ENCODE measurements around the gene AGK.
"Not testable (repeated sequence)": the region's sequence is repeated elsewhere in the genome, so short reads cannot be mapped to it uniquely, and the experiment has no call there.

AGK gene

DNA sequence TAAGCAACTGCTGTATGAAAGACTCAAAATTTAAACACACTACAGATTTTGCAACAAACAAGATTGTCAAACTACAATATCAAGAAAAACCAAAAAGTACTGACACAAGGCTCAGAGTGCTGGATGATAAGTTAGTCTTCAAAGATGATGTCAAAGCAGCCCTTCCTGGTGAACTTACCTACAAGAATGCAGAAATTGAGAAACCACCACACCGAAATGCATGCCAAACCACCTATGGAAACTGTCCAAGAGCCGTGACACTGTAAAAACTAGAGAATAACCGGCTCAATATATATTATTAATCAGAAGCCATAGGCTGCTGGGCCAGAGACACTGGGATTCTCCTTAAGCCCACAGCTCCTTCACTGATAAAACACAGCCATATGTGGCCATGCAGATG lies 125.4 kb downstream of the AGK start:
- in situ Hi-C loops (cut with HindIII; ENCODE audit: low sequenced_read_pairs): no loop called here
- H3K4me3 ChIP-seq (ENCODE audit: low read depth, low read length): no peak overlapping the region
- TF ChIP-seq, protein P1, sequence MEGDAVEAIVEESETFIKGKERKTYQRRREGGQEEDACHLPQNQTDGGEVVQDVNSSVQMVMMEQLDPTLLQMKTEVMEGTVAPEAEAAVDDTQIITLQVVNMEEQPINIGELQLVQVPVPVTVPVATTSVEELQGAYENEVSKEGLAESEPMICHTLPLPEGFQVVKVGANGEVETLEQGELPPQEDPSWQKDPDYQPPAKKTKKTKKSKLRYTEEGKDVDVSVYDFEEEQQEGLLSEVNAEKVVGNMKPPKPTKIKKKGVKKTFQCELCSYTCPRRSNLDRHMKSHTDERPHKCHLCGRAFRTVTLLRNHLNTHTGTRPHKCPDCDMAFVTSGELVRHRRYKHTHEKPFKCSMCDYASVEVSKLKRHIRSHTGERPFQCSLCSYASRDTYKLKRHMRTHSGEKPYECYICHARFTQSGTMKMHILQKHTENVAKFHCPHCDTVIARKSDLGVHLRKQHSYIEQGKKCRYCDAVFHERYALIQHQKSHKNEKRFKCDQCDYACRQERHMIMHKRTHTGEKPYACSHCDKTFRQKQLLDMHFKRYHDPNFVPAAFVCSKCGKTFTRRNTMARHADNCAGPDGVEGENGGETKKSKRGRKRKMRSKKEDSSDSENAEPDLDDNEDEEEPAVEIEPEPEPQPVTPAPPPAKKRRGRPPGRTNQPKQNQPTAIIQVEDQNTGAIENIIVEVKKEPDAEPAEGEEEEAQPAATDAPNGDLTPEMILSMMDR (IDR thresholded peaks at IDR 0.05; ENCODE audit: low read depth, low read length): no peak
- DNase-seq (ENCODE audit: low read depth, low spot score): peak; percentile 55

DNA sequence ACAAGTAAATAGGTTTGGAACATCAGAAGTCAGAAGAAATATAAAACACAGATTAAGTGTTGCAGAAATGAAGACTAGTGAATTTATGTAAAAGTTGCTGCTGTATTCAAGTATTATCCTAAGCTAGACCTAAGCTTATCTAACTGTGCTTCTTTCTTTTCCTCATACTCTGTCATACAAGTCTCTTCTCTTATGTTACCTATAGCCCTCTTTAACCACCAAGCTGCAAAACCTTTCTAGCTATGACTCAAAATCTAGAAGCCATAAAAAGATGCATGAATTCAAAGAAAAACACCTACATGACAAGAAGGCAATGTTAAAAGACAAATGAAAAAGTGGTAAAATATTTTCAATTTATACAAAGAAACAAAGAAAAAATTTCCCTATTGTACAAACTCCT lies 127.8 kb downstream of the AGK start:
- in situ Hi-C loops (cut with HindIII; ENCODE audit: low sequenced_read_pairs): no loop called here
- TF ChIP-seq, protein P1 (IDR thresholded peaks at IDR 0.05; ENCODE audit: low read depth, low read length): no peak
- DNase-seq (ENCODE audit: low read depth, low spot score): no peak
- H3K4me3 ChIP-seq (ENCODE audit: low read depth, low read length): no peak overlapping the region

DNA sequence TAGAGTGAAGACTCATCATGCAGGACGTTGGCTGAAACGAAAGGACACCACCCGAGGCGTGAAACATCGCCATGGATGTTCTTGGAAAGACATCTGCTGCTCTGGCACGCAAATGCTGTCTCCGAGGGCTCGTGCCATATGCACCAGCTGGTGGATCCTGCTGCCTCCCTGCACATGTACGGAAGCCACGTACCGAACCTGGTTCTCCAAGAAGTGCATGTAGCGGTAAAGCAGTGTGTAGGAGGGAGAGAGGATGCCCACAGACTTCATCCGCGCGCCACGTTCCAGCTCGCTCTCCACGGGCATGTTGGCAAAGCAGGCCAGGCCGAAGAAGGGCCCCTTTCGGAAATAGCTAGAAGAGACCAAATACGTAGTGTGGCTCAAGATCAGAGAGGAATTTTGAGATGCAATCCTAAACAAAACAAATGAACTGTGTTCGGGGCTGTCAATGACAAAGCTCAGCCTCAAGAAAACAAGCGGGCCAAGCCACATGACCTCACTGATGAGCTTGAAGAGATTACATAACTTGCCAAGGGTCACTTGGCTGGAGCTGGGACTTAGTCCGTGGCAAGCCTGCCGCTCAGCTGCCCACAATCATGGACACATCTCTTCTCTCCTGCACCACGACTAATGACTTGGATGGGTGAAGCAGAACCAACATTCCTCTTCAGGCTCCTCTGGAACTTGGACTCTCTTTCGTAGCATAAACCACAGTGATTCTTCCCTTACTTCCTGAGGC lies 134.2 kb downstream of the AGK start:
- TF ChIP-seq, protein P1 (IDR thresholded peaks at IDR 0.05; ENCODE audit: low read depth, low read length): no peak
- peak; percentile 29 for DNase-seq (ENCODE audit: low read depth, low spot score)
- H3K4me3 ChIP-seq (ENCODE audit: low read depth, low read length): no peak overlapping the region
- in situ Hi-C loops (cut with HindIII; ENCODE audit: low sequenced_read_pairs): no loop called here

DNA sequence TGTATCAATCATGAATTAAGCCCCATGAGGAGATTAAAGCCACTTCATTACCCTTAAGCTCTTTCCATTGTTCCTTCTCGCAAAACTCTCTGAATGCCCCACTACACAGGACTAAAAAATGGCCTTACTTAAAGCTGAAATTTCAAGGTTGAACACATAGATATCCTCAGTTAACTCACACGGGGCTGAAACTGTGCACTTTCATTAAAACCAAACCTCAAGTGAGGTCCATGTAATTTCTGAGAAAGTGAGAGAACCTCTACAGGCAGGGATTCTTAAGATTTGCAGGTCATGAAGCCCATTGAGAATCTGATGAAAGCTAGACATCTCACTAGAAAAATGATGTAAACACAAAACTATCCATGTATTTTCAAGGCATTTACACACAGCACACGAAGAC lies 134.9 kb downstream of the AGK start:
- no peak overlapping the region for H3K4me3 ChIP-seq (ENCODE audit: low read depth, low read length)
- TF ChIP-seq, protein P1 (IDR thresholded peaks at IDR 0.05; ENCODE audit: low read depth, low read length): no peak
- in situ Hi-C loops (cut with HindIII; ENCODE audit: low sequenced_read_pairs): no loop called here
- no peak for DNase-seq (ENCODE audit: low read depth, low spot score)

DNA sequence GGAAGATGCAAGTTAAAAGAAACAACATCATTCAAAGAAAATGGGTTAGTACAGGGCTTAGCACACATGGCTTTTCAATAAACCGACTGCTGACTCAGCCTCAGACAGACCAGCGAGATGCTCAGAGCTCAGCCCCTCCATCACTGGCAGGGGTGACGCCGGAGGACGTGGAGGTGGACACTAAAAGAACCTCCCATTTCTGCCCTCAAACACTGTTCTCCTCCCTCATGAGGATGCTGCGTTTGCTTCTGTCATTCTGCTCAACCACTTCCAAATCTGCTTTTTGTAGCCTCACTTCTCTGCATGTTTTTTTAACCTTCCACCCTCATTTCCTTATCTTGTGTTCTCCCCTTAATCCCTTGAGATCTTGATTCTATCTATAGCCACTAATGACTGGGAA lies 135.5 kb downstream of the AGK start:
- TF ChIP-seq, protein P1 (IDR thresholded peaks at IDR 0.05; ENCODE audit: low read depth, low read length): no peak
- no peak for DNase-seq (ENCODE audit: low read depth, low spot score)
- H3K4me3 ChIP-seq (ENCODE audit: low read depth, low read length): no peak overlapping the region
- in situ Hi-C loops (cut with HindIII; ENCODE audit: low sequenced_read_pairs): no loop called here

DNA sequence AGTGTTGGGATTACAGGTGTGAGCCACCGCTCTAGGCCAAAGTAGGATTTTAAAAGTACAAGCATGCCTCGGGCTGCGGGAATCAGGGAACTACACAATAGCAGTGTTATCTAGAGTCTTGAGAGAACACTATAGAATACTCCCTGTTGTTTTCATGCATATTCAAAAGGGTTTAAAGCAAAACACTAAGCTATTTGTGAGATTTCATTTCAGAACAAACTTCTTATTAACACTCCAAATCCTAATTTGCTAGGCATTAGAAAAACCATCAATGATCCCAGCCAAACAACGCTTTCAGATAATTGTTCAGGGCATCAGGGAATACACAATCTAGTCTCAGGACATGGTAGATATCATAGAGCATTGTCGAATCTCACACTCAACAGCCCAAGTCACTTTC lies 136.8 kb downstream of the AGK start:
- H3K4me3 ChIP-seq (ENCODE audit: low read depth, low read length): no peak overlapping the region
- no peak for DNase-seq (ENCODE audit: low read depth, low spot score)
- in situ Hi-C loops (cut with HindIII; ENCODE audit: low sequenced_read_pairs): no loop called here
- TF ChIP-seq, protein P1 (IDR thresholded peaks at IDR 0.05; ENCODE audit: low read depth, low read length): no peak

DNA sequence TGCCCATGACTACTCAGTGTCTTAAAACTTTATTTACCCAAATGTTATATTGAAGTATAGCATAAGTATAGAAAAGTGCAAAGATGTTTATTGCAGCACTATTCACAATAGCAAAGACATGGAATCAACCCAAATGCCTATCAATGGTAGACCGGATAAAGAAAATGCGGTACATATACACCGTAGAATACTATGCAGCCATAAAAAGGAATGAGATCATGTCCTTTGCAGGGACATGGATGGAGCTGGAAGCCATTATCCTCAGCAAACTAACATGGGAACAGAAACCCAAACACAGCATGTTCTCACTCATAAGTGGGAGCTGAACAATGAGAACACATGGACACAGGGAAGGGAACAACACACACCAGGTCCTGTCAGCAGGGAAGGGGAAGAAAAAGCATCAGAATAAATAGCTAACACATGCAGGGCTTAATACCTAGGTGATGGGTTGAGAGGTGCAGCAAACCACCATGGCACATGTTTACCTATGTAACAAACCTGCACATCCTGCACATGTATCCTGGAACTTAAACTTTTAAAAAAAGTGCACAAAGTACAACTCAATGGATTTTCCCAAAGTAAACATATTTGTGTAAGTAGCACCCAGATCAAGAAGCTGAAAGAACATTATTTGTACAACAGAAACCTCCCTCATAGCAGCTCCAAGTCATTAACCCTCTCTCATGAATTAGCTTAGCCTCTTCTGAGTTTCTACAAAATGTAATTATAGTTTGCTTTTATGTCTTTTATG lies 138.0 kb downstream of the AGK start:
- H3K4me3 ChIP-seq (ENCODE audit: low read depth, low read length); DNase-seq (ENCODE audit: low read depth, low spot score); in situ Hi-C loops (cut with HindIII; ENCODE audit: low sequenced_read_pairs): not testable (repeated sequence)

All from astrocyte of the spinal cord (primary cell).